NCI-H2196 treated with DMSO at 0.1 percent for 48 hours (cell line): ENCODE results near the gene HSD17B14.
"Not testable (repeated sequence)": the region's sequence is repeated elsewhere in the genome, so short reads cannot be mapped to it uniquely, and the experiment has no call there.

Source experiments
- DNase-seq: peaks from one replicate; lab custom pipeline; 2025; ENCODE audit not compliant: unreplicated experiment; lab: John Stamatoyannopoulos, UW

HSD17B14 gene

GRCh38 chr19:48768171-48768753, 68.0 kb downstream of the HSD17B14 start:
- not testable (repeated sequence) for DNase-seq

GRCh38 chr19:48765816-48766215, 70.5 kb downstream of the HSD17B14 start:
- DNase-seq, result not testable (repeated sequence)
